T-helper 1 cell treated with Interleukin-12 subunit alpha and Interleukin-12 subunit beta and Interleukin-4 antibody, amounts not matched to agents 30 μg/mL and 1 μg/mL, for 36 hours (primary cell): ENCODE measurements around the gene FES.

Experiments used
- H3K27ac Mint-ChIP-seq: one replicate; pipeline ENCODE4 v1.8.0; 2021; ENCODE audit warnings: mild to moderate bottlenecking, mixed read lengths
- H3K27me3 Mint-ChIP-seq: one replicate; pipeline ENCODE4 v1.8.0; 2021; ENCODE audit warnings: low read depth, mixed read lengths
- H3K36me3 Mint-ChIP-seq: one replicate; pipeline ENCODE4 v1.8.0; 2021; ENCODE audit warnings: low read depth, mixed read lengths
- H3K4me1 Mint-ChIP-seq: one replicate; pipeline ENCODE4 v1.8.0; 2021; ENCODE audit warnings: low read depth, mixed read lengths
- H3K4me3 Mint-ChIP-seq: one replicate; pipeline ENCODE4 v1.8.0; 2021; ENCODE audit warnings: mild to moderate bottlenecking, moderate library complexity, mixed read lengths
- H3K9me3 Mint-ChIP-seq: one replicate; pipeline ENCODE4 v1.8.0; 2021; ENCODE audit warnings: mixed read lengths

The FES gene

DNA sequence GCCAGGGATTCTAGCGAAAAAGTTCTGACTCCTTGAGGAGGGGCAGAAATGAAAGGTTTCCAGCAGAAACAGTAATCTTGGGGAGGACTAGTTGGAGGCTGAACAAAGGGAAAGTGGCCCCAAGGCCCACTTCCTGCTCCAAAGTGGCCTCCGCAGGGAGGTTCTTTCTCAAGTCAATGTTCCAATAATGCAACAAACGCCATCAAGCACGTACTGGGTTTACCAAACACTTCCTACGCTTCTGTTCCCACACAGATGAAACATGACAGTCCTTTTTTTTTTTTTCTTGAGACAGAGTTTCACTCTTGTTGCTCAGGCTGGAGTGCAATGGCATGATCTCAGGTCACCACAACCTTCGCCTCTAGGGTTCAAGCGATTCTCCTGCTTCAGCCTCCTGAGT is 60.8 kb downstream of the FES start:
- Mint-ChIP-seq H3K4me1 (no peaks in the 10 kb centered on the region), H3K27me3 (no peaks in the 10 kb centered on the region), H3K36me3 (peaks cover 34% of the 10 kb centered on the region), H3K27ac (no peak overlapping the region), H3K9me3 (no peaks in the 10 kb centered on the region), H3K4me3 (no peak overlapping the region)
